ENCODE data around the gene PLA2G4B.
A peak's percentile ranks its signal among the peaks of the same experiment; 100 is the strongest.

The PLA2G4B gene

DNA sequence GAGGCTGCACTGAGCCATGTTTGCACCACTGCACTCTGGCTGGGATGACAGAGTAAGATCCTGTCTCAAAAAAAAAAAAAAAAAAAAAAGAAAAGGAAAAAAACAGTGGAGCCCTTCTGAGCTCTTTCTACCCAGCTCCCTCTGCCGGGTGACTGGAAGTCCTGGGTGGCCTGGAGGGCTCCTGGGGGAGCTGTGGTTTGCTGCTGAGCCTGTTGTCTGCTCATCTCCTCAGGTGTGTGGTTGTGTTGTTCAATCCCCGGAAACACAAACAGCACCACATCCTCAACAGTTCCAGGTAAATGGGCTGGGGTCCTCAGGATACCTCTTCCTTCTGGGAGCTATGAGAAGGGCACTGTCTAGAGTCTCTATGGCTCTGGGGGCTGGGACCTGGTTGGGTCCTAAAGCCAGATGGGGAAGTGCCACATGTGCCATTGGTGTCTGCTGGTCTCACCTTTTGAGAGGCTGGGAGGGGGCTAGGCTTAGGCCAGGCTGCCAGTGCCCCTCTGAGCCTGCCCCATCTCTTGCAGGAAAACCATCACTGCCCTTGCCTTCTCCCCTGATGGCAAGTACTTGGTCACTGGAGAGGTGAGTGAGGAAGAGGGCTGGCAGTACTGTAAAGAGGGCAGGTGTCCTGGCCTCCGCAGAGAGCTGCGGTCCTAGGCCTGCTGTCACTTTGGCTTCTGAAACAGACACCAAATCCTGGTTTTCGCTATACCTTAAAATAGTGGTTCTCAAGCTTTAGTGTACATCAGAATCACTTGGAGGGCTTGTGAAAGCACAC, 27.8 kb upstream of the PLA2G4B start:
- Histone ChIP-seq H3K79me2 (ENCODE audit: insufficient read depth, low read depth) (no peaks in the 10 kb centered on the region), H3K27me3 (ENCODE audit: insufficient read depth, low read depth) (no peaks in the 10 kb centered on the region), H3K4me2 (peak overlapping the region; percentile 4; the same call in 1 of the 2 replicates), H4K20me1 (ENCODE audit: insufficient read depth) (no peaks in the 10 kb centered on the region), H3K4me1 (ENCODE audit: low read depth, poor library complexity, severe bottlenecking) (peaks cover 11% of the 10 kb centered on the region), H3K36me3 (ENCODE audit: insufficient read depth) (no peaks in the 10 kb centered on the region), H3K27ac (no peak overlapping the region), H2AFZ (ENCODE audit: low read depth) (0 out of 2 replicates have a peak overlapping the region, but pooled peaks have one; percentile 15), H3K4me3 (IDR thresholded peaks at IDR 0.05; ENCODE audit: insufficient read depth, low read depth, low read length) (no peak overlapping the region), H3K9ac (no peak overlapping the region)
- TF ChIP-seq CTCF (conservative IDR thresholded peaks at IDR 0.05; ENCODE audit: low read depth, low read length) = no peak

DNA sequence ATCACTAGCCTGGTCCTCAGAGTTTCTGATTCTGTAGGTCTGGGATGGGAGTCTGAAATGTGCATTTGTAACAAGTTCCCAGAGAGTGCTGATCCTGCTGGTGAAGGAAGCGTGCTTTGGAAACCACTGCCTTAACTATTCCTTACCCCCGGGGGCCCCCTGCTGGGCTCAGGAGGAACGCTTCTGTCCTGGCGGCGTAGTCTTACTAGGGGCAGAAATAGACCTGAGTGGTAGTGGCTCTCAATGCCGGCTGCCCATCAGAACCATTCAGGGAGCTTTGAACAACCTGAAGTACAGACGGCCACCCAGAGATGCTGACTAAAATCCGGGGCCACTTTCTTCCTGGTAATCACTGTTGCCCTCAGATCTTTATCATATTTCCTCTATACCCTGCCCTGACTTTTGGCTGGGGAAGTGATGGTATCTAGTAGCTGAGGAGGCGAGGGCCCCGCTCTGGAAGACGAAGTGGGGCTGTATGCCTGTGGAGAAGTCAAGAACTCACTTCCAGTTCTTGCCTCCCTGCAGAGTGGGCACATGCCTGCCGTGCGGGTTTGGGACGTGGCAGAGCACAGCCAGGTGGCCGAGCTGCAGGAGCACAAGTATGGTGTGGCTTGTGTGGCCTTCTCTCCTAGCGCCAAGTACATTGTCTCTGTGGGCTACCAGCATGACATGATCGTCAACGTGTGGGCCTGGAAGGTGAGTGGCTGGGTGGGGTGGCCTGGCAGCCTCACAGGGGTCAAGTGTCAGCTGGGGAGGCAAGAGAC, 27.0 kb upstream of the PLA2G4B start:
- H3K9ac ChIP-seq = no peak overlapping the region
- H3K79me2 ChIP-seq (ENCODE audit: insufficient read depth, low read depth) = no peaks in the 10 kb centered on the region
- H3K4me3 ChIP-seq (IDR thresholded peaks at IDR 0.05; ENCODE audit: insufficient read depth, low read depth, low read length) = no peak overlapping the region
- H3K36me3 ChIP-seq (ENCODE audit: insufficient read depth) = no peaks in the 10 kb centered on the region
- H3K4me2 ChIP-seq = peak overlapping the region; percentile 4; the same call in 1 of the 2 replicates
- 0 out of 2 replicates have a peak overlapping the region, but pooled peaks have one; percentile 15 for H2AFZ ChIP-seq (ENCODE audit: low read depth)
- no peaks in the 10 kb centered on the region for H4K20me1 ChIP-seq (ENCODE audit: insufficient read depth)
- no peaks in the 10 kb centered on the region for H3K27me3 ChIP-seq (ENCODE audit: insufficient read depth, low read depth)
- H3K27ac ChIP-seq = no peak overlapping the region
- TF ChIP-seq CTCF (conservative IDR thresholded peaks at IDR 0.05; ENCODE audit: low read depth, low read length) = peak; percentile 89
- H3K4me1 ChIP-seq (ENCODE audit: low read depth, poor library complexity, severe bottlenecking) = peaks cover 11% of the 10 kb centered on the region

- no peak for TF ChIP-seq CTCF (conservative IDR thresholded peaks at IDR 0.05; ENCODE audit: low read depth, low read length)
- Histone ChIP-seq H3K4me1 (ENCODE audit: low read depth, poor library complexity, severe bottlenecking) (peaks cover 11% of the 10 kb centered on the region), H3K36me3 (ENCODE audit: insufficient read depth) (no peaks in the 10 kb centered on the region), H3K27me3 (ENCODE audit: insufficient read depth, low read depth) (no peaks in the 10 kb centered on the region), H3K4me3 (IDR thresholded peaks at IDR 0.05; ENCODE audit: insufficient read depth, low read depth, low read length) (no peak overlapping the region), H3K27ac (no peak overlapping the region), H3K9ac (no peak overlapping the region), H2AFZ (ENCODE audit: low read depth) (no peak overlapping the region), H3K4me2 (no peak overlapping the region), H4K20me1 (ENCODE audit: insufficient read depth) (no peaks in the 10 kb centered on the region), H3K79me2 (ENCODE audit: insufficient read depth, low read depth) (no peaks in the 10 kb centered on the region)
These were observed 25.7 kb upstream of the PLA2G4B start for GRCh38 chr15:41812820-41813375.

DNA sequence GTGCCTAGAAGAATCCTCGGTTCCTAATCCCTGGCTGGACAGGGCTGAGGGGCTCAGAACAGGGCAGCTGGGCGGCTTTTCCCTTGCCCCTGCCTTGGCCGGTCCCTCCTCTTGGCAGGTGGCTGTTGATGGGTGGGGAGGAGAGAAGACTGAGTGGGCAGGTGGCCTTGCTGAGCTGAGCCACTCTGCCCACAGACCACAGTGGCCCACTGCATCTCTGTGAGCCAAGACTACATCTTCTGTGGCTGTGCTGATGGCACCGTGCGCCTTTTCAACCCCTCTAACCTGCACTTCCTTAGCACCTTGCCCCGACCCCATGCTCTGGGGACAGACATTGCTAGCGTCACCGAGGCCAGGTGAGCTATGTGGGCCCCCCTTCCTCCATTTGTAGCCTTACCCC, 25.2 kb upstream of the PLA2G4B start:
- Histone ChIP-seq H3K36me3 (ENCODE audit: insufficient read depth) (no peaks in the 10 kb centered on the region), H3K79me2 (ENCODE audit: insufficient read depth, low read depth) (no peaks in the 10 kb centered on the region), H3K4me2 (no peak overlapping the region), H3K9ac (no peak overlapping the region), H4K20me1 (ENCODE audit: insufficient read depth) (no peaks in the 10 kb centered on the region), H3K4me3 (IDR thresholded peaks at IDR 0.05; ENCODE audit: insufficient read depth, low read depth, low read length) (no peak overlapping the region), H3K27ac (no peak overlapping the region), H3K27me3 (ENCODE audit: insufficient read depth, low read depth) (no peaks in the 10 kb centered on the region), H2AFZ (ENCODE audit: low read depth) (no peak overlapping the region), H3K4me1 (ENCODE audit: low read depth, poor library complexity, severe bottlenecking) (peaks cover 11% of the 10 kb centered on the region)
- no peak for TF ChIP-seq CTCF (conservative IDR thresholded peaks at IDR 0.05; ENCODE audit: low read depth, low read length)
